Mucosa of descending colon (tissue), 3 donors: ENCODE measurements around the gene ABHD2. TPM values are rescaled to one million over a fixed set of nuclear protein-coding genes. Genes with fewer than 3 reads are reported as not detected.
A peak's percentile ranks its signal among the peaks of the same experiment; 100 is the strongest.

Source experiments
- ATAC-seq: fragments of 200-7000 bp; cut with Tn5 transposase; one replicate; pipeline ENCODE4 v1.9.1; 2020; ENCODE audit warnings: mild to moderate bottlenecking, moderate library complexity
- DNase-seq, 3 donors: peaks; one replicate each; pipeline ENCODE4 v3.0.0-alpha.2; 2020
- H3K36me3 ChIP-seq: fragments of 200-600 bp; one replicate; pipeline ENCODE4 v1.8.0; 2021; ENCODE audit warnings: low read depth, mild to moderate bottlenecking
- H3K4me1 ChIP-seq: fragments of 200-600 bp; one replicate; pipeline ENCODE4 v1.8.0; 2021; ENCODE audit warnings: low read depth, mild to moderate bottlenecking
- H3K4me3 ChIP-seq: fragments of 200-600 bp; one replicate; pipeline ENCODE4 v1.8.0; 2021; ENCODE audit warnings: mild to moderate bottlenecking
- H3K9me3 ChIP-seq: fragments of 200-600 bp; one replicate; pipeline ENCODE4 v1.8.0; 2021; ENCODE audit warnings: mild to moderate bottlenecking
- CTCF ChIP-seq: fragments of 200-600 bp; IDR thresholded peaks from one replicate; pipeline ENCODE4 v1.8.0; 2022; ENCODE audit warnings: antibody characterized with exemption, mild to moderate bottlenecking
- intact Hi-C, 2 donors: fragments of 100-400 bp; cut with DNase I in 1 of 2; cut with micrococcal nuclease in 1 of 2; formaldehyde crosslinking; loops; one replicate each; pipeline versions ENCODE4 v1.11.0 to v1.11.1; 2022; cut with DNase I, micrococcal nuclease
- total RNA-seq, 3 donors: library from RNA; stranded (reverse); fragmentation: NEBNext Ultra II Directional in 2 of 3; extraction: Animal tissue kit (Norgen Biotek cat#: 25700) in 2 of 3; gene quantifications; one replicate each; pipeline versions ENCODE4 v1.2.1 to v1.2.4, GENCODE V29; 2021 to 2023
- donor health status: DM: no; HTN: no; CAD: no; lungs with moderate emphysema.
- donor health status: DM: no; HTN: no; CAD: no.
- donor health status: DM: no; HTN: yes; CAD: no.

The ABHD2 gene
- total RNA-seq, 3 donors from 2014 or later, result 82.2 to 156 (median 92.7) TPM

- Histone ChIP-seq H3K4me1 (no peaks in the 10 kb centered on the region), H3K9me3 (peaks cover 13% of the 10 kb centered on the region), H3K36me3 (no peaks in the 10 kb centered on the region), H3K4me3 (no peak overlapping the region)
- intact Hi-C loops, result no loop called here
- DNase-seq (no peak), ATAC-seq (peak; percentile 60)
- TF ChIP-seq CTCF, result no peak
These were observed 16.8 kb upstream of the ABHD2 start for GRCh38 chr15:89071471-89071870.

GRCh38 chr15:89072277-89072869 is 15.9 kb upstream of the ABHD2 start:
- peaks cover 4% of the 10 kb centered on the region for H3K9me3 ChIP-seq
- ATAC-seq, result no peak

GRCh38 chr15:89074402-89075012 is 13.7 kb upstream of the ABHD2 start:
- ATAC-seq, result no peak
- intact Hi-C loops, result no loop called here

More at GRCh38 chr15:89072277-89072869, 15.9 kb upstream of the ABHD2 start:
- Histone ChIP-seq H3K4me3 (no peak overlapping the region), H3K4me1 (no peaks in the 10 kb centered on the region), H3K36me3 (no peaks in the 10 kb centered on the region)
- TF ChIP-seq CTCF, result no peak
- intact Hi-C loops, result no loop called here
- no peak for DNase-seq

GRCh38 chr15:89075101-89075640 is 13.1 kb upstream of the ABHD2 start:
- H3K36me3 ChIP-seq, result no peaks in the 10 kb centered on the region
- ATAC-seq, result no peak
- no peaks in the 10 kb centered on the region for H3K4me1 ChIP-seq
- no peaks in the 10 kb centered on the region for H3K9me3 ChIP-seq
- no peak for TF ChIP-seq CTCF
- no peak for DNase-seq
- no peak overlapping the region for H3K4me3 ChIP-seq
- intact Hi-C loops, result no loop called here

More at GRCh38 chr15:89074402-89075012, 13.7 kb upstream of the ABHD2 start:
- DNase-seq, result no peak
- no peak for TF ChIP-seq CTCF
- Histone ChIP-seq H3K4me3 (no peak overlapping the region), H3K4me1 (no peaks in the 10 kb centered on the region), H3K9me3 (no peaks in the 10 kb centered on the region), H3K36me3 (no peaks in the 10 kb centered on the region)

- Histone ChIP-seq H3K4me3 (no peak overlapping the region), H3K9me3 (no peaks in the 10 kb centered on the region), H3K4me1 (no peaks in the 10 kb centered on the region), H3K36me3 (no peaks in the 10 kb centered on the region)
- no peak for TF ChIP-seq CTCF
- intact Hi-C loops, result no loop called here
- DNase-seq (no peak), ATAC-seq (no peak)
These were observed 12.4 kb upstream of the ABHD2 start for GRCh38 chr15:89075846-89076245.
